Uterus (tissue), 2 donors: ENCODE measurements around the gene IGSF3.
"Not testable (repeated sequence)": the region's sequence is repeated elsewhere in the genome, so short reads cannot be mapped to it uniquely, and the experiment has no call there.

Experiments used
- POLR2A ChIP-seq, 2 donors: fragments of 450-650 bp; IDR thresholded peaks; one replicate each; pipeline ENCODE4 v1.6.1; 2016; ENCODE audit warnings: antibody characterized with exemption in 2 of 2, mild to moderate bottlenecking in 1 of 2, moderate library complexity in 1 of 2
- TF ChIP-seq, protein P1 (sequence below), 4 experiments: fragments of 200-600 bp in 2 of 4; fragments of 450-650 bp in 2 of 4; sonication (generic) in 2 of 4; IDR thresholded peaks; one replicate each; pipeline ENCODE4 v1.5.1; 2016 to 2019; ENCODE audit warnings: antibody characterized with exemption in 4 of 4, mild to moderate bottlenecking in 2 of 4, moderate library complexity in 1 of 4

DNA sequence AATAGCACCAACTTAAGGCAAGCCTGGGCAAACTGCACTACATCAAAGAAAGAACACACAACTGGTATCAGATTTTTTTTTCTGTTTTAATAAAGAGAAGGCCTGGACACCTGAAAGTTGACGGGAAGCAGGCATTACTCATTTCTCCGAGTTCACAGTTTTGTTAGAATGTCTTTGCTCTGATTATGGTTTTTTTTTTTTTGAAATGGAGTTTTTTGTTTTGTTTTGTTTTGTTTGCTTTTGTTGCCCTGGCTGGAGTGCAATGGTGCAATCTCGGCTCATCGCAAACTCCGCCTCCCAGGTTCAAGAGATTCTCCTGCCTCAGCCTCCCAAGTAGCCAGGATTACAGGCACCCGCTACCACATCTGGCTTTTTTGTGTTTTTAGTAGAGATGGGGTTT, 9.7 kb downstream of the IGSF3 start:
- TF ChIP-seq, protein P1, sequence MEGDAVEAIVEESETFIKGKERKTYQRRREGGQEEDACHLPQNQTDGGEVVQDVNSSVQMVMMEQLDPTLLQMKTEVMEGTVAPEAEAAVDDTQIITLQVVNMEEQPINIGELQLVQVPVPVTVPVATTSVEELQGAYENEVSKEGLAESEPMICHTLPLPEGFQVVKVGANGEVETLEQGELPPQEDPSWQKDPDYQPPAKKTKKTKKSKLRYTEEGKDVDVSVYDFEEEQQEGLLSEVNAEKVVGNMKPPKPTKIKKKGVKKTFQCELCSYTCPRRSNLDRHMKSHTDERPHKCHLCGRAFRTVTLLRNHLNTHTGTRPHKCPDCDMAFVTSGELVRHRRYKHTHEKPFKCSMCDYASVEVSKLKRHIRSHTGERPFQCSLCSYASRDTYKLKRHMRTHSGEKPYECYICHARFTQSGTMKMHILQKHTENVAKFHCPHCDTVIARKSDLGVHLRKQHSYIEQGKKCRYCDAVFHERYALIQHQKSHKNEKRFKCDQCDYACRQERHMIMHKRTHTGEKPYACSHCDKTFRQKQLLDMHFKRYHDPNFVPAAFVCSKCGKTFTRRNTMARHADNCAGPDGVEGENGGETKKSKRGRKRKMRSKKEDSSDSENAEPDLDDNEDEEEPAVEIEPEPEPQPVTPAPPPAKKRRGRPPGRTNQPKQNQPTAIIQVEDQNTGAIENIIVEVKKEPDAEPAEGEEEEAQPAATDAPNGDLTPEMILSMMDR (IDR thresholded peaks at IDR 0.05) = not testable (repeated sequence)
- TF ChIP-seq POLR2A (IDR thresholded peaks at IDR 0.05) = not testable (repeated sequence)
